ENCODE results near the gene MGLL.

- TF ChIP-seq GATA2 (IDR thresholded peaks at IDR 0.05; ENCODE audit: low read depth, low read length) (no peak), GATA3 (IDR thresholded peaks at IDR 0.05; ENCODE audit: low read depth, low read length) (no peak)
These were observed 32.1 kb downstream of the MGLL start for GRCh38 chr3:127789990-127790881.
